HG03469 (cell line): ENCODE results near the gene ZMYM3.

Source experiments
- ATAC-seq: cut with Tn5 transposase; IDR thresholded peaks from one replicate; pipeline ENCODE4 v1.9.1; 2021; ENCODE audit warnings: mild to moderate bottlenecking, moderate library complexity, moderate number of reproducible peaks; ENCODE audit not compliant: unreplicated experiment

Gene ZMYM3

DNA sequence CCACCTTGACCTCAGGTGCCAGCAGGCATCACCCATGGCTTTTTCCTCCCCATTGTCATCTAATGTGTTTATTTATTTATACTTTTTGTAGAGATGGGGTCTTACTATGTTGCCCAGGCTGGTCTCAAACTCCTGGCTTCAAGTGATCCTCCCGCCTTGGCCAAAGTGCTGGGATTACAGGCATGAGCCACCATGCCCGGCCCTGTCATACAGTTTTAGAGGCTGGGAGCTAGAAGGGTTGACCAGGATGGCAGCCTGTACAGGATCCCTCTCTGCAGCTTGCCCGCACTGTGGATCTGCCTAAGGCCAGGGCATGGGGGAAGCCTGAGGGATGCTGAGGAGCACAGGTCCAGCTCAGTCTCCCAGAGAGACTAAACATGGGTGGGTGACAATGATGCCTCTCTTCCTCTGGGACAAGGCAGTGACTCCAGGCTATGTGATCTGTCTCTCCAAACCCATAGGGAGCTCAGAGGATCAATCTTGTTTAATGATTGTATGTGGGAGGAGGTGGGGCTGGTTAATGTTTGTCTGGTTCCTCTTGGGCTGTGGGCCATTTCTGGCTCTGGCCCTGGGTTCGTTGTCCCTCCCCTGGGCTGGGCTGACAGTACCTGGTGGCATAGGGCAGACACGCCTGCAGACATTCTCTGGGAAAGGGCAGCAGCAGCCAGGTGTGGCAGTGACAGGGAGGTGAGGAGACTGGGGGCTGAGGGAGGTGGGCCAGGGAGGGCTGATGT lies 39.2 kb downstream of the ZMYM3 start:
- no peak for ATAC-seq

DNA sequence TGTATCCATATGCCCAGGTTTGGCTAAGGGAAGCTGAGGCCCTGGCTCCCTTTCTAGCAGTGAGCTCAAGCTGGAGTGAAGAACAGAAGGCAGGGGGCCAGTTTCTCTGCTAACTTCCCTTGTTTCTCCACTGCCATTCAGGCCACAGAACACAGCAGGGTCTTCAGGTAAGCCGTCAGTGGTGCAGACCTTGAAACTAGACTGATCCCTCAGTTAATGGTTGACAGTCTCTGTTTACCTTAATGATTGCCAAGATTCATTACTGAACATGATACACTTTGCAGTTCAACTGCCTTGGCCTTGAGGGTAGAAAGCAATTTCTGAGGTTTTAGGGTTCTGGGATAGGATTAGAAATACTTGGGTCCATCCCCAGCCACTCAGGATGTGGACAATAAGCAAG lies 39.8 kb downstream of the ZMYM3 start:
- no peak for ATAC-seq

DNA sequence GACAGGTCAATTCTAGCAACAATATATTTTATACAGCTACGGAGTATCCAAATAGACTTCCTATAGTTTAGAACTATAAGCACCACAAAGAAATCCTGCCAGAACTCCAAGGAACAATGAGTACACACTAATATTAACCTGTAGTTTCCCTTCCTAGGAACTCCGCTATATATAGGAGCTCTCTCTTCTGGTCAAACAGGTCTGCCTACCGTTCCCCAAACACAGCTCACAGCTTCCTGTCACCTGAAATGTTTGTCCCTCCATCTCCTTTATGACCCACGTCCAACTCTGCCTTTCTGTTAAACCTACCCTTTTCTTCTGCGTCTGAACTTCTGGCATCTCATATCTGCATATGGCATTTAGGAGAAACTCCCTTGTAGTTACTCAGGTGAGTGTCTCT lies 41.4 kb downstream of the ZMYM3 start:
- ATAC-seq, result no peak

- ATAC-seq, result no peak
Observed at GRCh38 chrX:71210816-71211215, 43.1 kb downstream of the ZMYM3 start.

DNA sequence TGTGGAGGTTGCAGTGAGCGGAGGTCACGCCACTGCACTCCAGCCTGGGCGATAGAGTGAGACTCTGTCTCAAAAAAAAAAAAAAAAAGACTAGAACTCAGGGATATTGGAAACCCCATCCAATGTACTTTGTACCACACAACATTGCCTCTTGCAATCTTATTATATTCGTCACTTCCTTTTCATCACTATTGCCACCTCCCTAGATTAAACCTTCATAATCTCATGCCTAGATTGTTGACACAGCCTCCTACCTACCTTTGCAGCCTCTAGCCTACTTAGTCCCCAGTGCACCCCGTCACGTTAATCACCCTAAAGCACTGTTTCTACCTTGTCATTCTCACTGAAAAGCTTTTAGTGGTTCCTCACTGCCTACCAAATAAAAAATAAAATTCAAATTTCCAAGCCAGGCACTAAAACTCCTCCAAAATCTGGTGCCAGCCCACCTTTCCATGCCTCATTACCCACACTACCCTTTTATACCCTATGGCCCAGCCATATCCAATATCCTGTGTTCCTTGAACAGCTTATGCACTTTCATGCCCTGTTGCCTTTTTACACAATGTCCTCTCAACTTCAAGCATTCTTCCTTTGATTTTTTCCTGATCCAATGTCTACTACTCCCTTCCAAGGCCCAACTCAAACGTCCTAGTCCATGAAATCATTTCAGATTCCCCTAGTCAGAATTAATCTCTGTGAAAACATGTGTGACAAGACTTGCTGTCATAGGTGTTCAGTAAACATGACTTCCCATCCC lies 54.5 kb downstream of the ZMYM3 start:
- no peak for ATAC-seq

GRCh38 chrX:71198066-71198465 lies 55.9 kb downstream of the ZMYM3 start:
- ATAC-seq, result peak; percentile 59

DNA sequence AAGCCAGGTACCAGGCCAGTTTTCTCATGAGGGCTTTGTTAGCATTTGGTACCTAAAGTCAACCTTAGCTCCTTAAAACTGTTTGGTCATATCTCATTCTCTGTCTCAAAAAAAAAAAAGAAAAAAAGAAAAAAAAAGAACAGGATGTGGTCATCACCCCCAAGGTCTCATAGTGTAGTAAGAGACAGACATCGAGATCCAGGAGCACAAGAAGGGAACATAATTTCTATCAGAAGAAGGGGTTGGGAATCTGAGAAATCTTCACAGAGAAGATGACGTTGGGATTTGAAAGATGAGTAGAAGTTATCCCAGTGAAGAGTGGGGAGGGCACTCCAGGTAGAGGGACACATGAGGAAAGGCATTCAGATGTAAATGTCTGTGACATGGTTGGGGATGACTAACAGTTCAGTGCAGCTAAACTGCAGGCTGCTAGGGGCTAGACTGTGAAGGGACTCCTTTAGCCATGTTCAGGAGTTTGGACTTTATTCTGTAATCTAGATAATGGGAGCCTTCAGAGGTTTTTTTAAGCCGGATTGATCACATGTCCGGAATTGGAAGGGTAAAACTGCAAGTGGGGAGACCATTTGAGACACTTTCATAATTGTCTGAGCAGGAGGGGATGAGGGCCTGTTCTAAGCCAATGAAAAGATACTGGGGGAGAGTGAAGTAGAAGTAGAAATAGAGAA lies 57.8 kb downstream of the ZMYM3 start:
- no peak for ATAC-seq

- ATAC-seq, result no peak
Observed at GRCh38 chrX:71191248-71191647, 62.7 kb downstream of the ZMYM3 start.
